H1 (cell line): Measurements from ENCODE around the gene PCDHGB5. TPM values are rescaled to one million over a fixed set of nuclear protein-coding genes. Genes with fewer than 3 reads are reported as not detected.

Experiments used
- CTCF ChIA-PET: fragments of 300-600 bp; sonication (Branson Sonifier 250); formaldehyde crosslinking; loops from one replicate; lab custom pipeline; 2021; ENCODE audit not compliant: partially characterized antibody; lab: Charles Lee
- POLR2A ChIA-PET: fragments of 300-600 bp; sonication (Branson Sonifier 250); formaldehyde crosslinking; loops from one replicate; lab custom pipeline; 2021; ENCODE audit warnings: inconsistent platforms; ENCODE audit not compliant: partially characterized antibody; lab: Charles Lee
- DNase-seq, 2 experiments: peaks; one replicate each; pipeline versions ENCODE4 v3.0.0 to v3.0.0-alpha.2; 2010 to 2022; ENCODE audit warnings: low spot score in 2 of 2, low read depth in 1 of 2, mixed read lengths in 1 of 2
- FAIRE-seq: peaks from 2 replicates; lab custom pipeline; 2011; peaks lifted over from hg19 to GRCh38; lab: Jason Lieb, UNC
- H2AFZ ChIP-seq: 2 replicates; pipeline ENCODE4 v1.8.1; 2012; ENCODE audit warnings: low read length, inconsistent platforms
- H2AK5ac ChIP-seq: 2 replicates; pipeline ENCODE4 v1.6.1; 2013; ENCODE audit warnings: low read depth, low read length
- H2BK120ac ChIP-seq: replicated peaks from 2 replicates; pipeline ENCODE3; 2013; ENCODE audit warnings: low read depth, low read length, inconsistent platforms
- H2BK12ac ChIP-seq: 2 replicates; pipeline ENCODE4 v1.6.1; 2013; ENCODE audit warnings: low read depth, low read length
- H2BK15ac ChIP-seq: 2 replicates; pipeline ENCODE4 v1.6.1; 2013; ENCODE audit warnings: low read length
- H2BK20ac ChIP-seq: 2 replicates; pipeline ENCODE4 v1.6.1; 2013; ENCODE audit warnings: low read length
- H2BK5ac ChIP-seq: 2 replicates; pipeline ENCODE4 v1.6.1; 2013; ENCODE audit warnings: low read depth, low read length
- H3K14ac ChIP-seq: 2 replicates; pipeline ENCODE4 v1.6.1; 2013; ENCODE audit warnings: inconsistent platforms; ENCODE audit not compliant: insufficient read length
- H3K18ac ChIP-seq: 2 replicates; pipeline ENCODE4 v1.6.1; 2013; ENCODE audit warnings: low read length; ENCODE audit errors: extremely low read depth
- H3K23ac ChIP-seq: 2 replicates; pipeline ENCODE4 v1.6.1; 2013; ENCODE audit warnings: inconsistent platforms; ENCODE audit not compliant: insufficient read length
- H3K23me2 ChIP-seq: 2 replicates; pipeline ENCODE4 v1.6.1; 2013; ENCODE audit warnings: low read depth, low read length
- H3K27ac ChIP-seq: 2 replicates; pipeline ENCODE4 v1.6.1; 2011; ENCODE audit warnings: low read depth, low read length, inconsistent platforms
- H3K27me3 ChIP-seq, 4 experiments: replicated peaks in 1 of 4; 1 replicate in 1 of 4; 2 replicates in 3 of 4; pipeline versions ENCODE4 v1.6.1 to v1.8.1; 2011 to 2013; ENCODE audit warnings: low read length in 3 of 4, mild to moderate bottlenecking in 3 of 4, inconsistent platforms in 2 of 4, mixed read lengths in 2 of 4, moderate library complexity in 1 of 4; ENCODE audit not compliant: control insufficient read depth in 3 of 4, insufficient read depth in 3 of 4; ENCODE audit errors: extremely low read depth in 1 of 4
- H3K36me3 ChIP-seq, 4 experiments: 2 replicates each; pipeline versions ENCODE4 v1.6.1 to v1.8.1; 2011 to 2013; ENCODE audit warnings: mild to moderate bottlenecking in 4 of 4, low read length in 3 of 4, moderate library complexity in 2 of 4, control low read depth in 1 of 4, inconsistent platforms in 1 of 4; ENCODE audit not compliant: insufficient read depth in 4 of 4, control insufficient read depth in 2 of 4
- H3K4ac ChIP-seq: replicated peaks from 2 replicates; pipeline ENCODE3; 2013; ENCODE audit warnings: low read length, low read depth, mixed read lengths, inconsistent platforms; ENCODE audit not compliant: insufficient read length
- H3K4me1 ChIP-seq, 4 experiments: replicated peaks in 1 of 4; 1 replicate in 1 of 4; 2 replicates in 3 of 4; pipeline versions ENCODE4 v1.6.1 to v1.8.1; 2011 to 2013; ENCODE audit warnings: low read length in 3 of 4, inconsistent platforms in 2 of 4, mixed read lengths in 1 of 4; ENCODE audit not compliant: insufficient read depth in 4 of 4, control insufficient read depth in 3 of 4
- H3K4me2 ChIP-seq, 2 experiments: 2 replicates each; pipeline versions ENCODE4 v1.6.1 to v1.8.1; 2011 to 2013; ENCODE audit warnings: low read depth in 2 of 2, low read length in 2 of 2, control low read depth in 1 of 2, inconsistent platforms in 1 of 2, mild to moderate bottlenecking in 1 of 2; ENCODE audit not compliant: insufficient read depth in 1 of 2
- H3K4me3 ChIP-seq, 4 experiments: fragments of 200-600, 300-600 bp in 1 of 4; sonication (generic), shearing (Covaris generic), sonication (Bioruptor Twin) in 1 of 4; 2 replicates each; pipeline versions ENCODE4 v1.5.1 to v1.8.1; 2011 to 2016; ENCODE audit warnings: low read length in 4 of 4, low read depth in 3 of 4, control low read depth in 2 of 4, inconsistent platforms in 2 of 4, mild to moderate bottlenecking in 2 of 4, mixed read lengths in 1 of 4, moderate library complexity in 1 of 4; ENCODE audit not compliant: insufficient read depth in 2 of 4; ENCODE audit errors: extremely low read depth in 1 of 4
- H3K56ac ChIP-seq: replicated peaks from 2 replicates; pipeline ENCODE3; 2013; ENCODE audit warnings: low read depth, mild to moderate bottlenecking, mixed read lengths, low read length, inconsistent platforms; ENCODE audit not compliant: insufficient read length
- H3K79me1 ChIP-seq: 2 replicates; pipeline ENCODE4 v1.6.1; 2013; ENCODE audit warnings: low read depth, low read length, control low read depth
- H3K79me2 ChIP-seq, 2 experiments: 2 replicates each; pipeline versions ENCODE4 v1.6.1 to v1.8.1; 2012 to 2013; ENCODE audit warnings: low read length in 2 of 2, mild to moderate bottlenecking in 2 of 2, inconsistent platforms in 1 of 2; ENCODE audit not compliant: insufficient read depth in 2 of 2, control insufficient read depth in 1 of 2
- H3K9ac ChIP-seq, 4 experiments: replicated peaks in 1 of 4; 1 replicate in 1 of 4; 2 replicates in 3 of 4; pipeline versions ENCODE4 v1.6.1 to v1.8.1; 2011 to 2013; ENCODE audit warnings: low read depth in 3 of 4, low read length in 3 of 4, control low read depth in 2 of 4, mild to moderate bottlenecking in 2 of 4, moderate library complexity in 2 of 4, inconsistent platforms in 1 of 4; ENCODE audit errors: extremely low read depth in 1 of 4
- H3K9me3 ChIP-seq, 2 experiments: 2 replicates each; pipeline versions ENCODE4 v1.6.1 to v1.8.1; 2012 to 2013; ENCODE audit warnings: mild to moderate bottlenecking in 2 of 2, moderate library complexity in 2 of 2, control low read depth in 1 of 2, inconsistent platforms in 1 of 2, low read depth in 1 of 2, low read length in 1 of 2, mixed read lengths in 1 of 2; ENCODE audit not compliant: insufficient read depth in 2 of 2
- H4K20me1 ChIP-seq, 2 experiments: replicated peaks in 1 of 2; 2 replicates each; pipeline versions ENCODE3 to v1.8.1; 2011 to 2013; ENCODE audit warnings: inconsistent platforms in 2 of 2, low read length in 2 of 2, mild to moderate bottlenecking in 1 of 2; ENCODE audit not compliant: insufficient read depth in 2 of 2, control insufficient read depth in 1 of 2
- H4K5ac ChIP-seq: 2 replicates; pipeline ENCODE4 v1.6.1; 2013; ENCODE audit warnings: low read length, low read depth, mixed read lengths, inconsistent platforms; ENCODE audit not compliant: insufficient read length
- H4K8ac ChIP-seq: 2 replicates; pipeline ENCODE4 v1.8.0; 2013; ENCODE audit warnings: mild to moderate bottlenecking, moderate library complexity, low read length, inconsistent platforms; ENCODE audit not compliant: insufficient read depth; ENCODE audit errors: extremely low read depth
- H4K91ac ChIP-seq: replicated peaks from 2 replicates; pipeline ENCODE3; 2013; ENCODE audit warnings: low read length, mixed read lengths, inconsistent platforms; ENCODE audit not compliant: insufficient read length
- CHD1 ChIP-seq: IDR thresholded peaks from 2 replicates; pipeline ENCODE4 v1.6.1; 2012; ENCODE audit warnings: low read depth, low read length, improper control_type of control experiment
- JUND ChIP-seq: IDR thresholded peaks from 2 replicates; pipeline ENCODE4 v1.6.1; 2011; ENCODE audit warnings: mild to moderate bottlenecking, improper control_type of control experiment, low read length
- KDM1A ChIP-seq: fragments of 200-600, 300-600 bp; sonication (generic); IDR thresholded peaks from 2 replicates; pipeline ENCODE4 v1.7.1; 2016; ENCODE audit warnings: mild to moderate bottlenecking, low read length, borderline replicate concordance
- NRF1 ChIP-seq: IDR thresholded peaks from 2 replicates; pipeline ENCODE4 v1.6.1; 2011; ENCODE audit warnings: mild to moderate bottlenecking, low read depth, low read length, improper control_type of control experiment
- SAP30 ChIP-seq: fragments of 300-600 bp; sonication (generic); IDR thresholded peaks from 2 replicates; pipeline ENCODE4 v1.7.1; 2012; ENCODE audit warnings: low read length, moderate library complexity, mild to moderate bottlenecking, inconsistent platforms; ENCODE audit not compliant: insufficient read depth, insufficient replicate concordance
- SUZ12 ChIP-seq: fragments of 200-600 bp; sonication (generic); IDR thresholded peaks from 2 replicates; pipeline ENCODE4 v1.6.1; 2012; ENCODE audit warnings: mild to moderate bottlenecking, inconsistent platforms, low read length, moderate library complexity, mixed read lengths
- TBP ChIP-seq: IDR thresholded peaks from 2 replicates; pipeline ENCODE4 v1.6.1; 2011; ENCODE audit warnings: low read depth, low read length, improper control_type of control experiment
- WGBS, 2 experiments: shearing (Covaris generic) in 1 of 2; methylation state at CpG; one replicate each; pipeline versions ENCODE4 v1.1.6 to v1.1.7; 2013 to 2015; ENCODE audit warnings: low lambda C conversion rate in 2 of 2, mixed read lengths in 2 of 2, inconsistent platforms in 1 of 2, low coverage in 1 of 2, missing lambda C conversion rate in 1 of 2; ENCODE audit not compliant: insufficient replicate concordance in 2 of 2, insufficient coverage in 1 of 2, insufficient read length in 1 of 2; ENCODE audit errors: extremely low coverage in 1 of 2, missing lambda C conversion rate in 1 of 2; 5-methylcytosine and 5-hydroxymethylcytosine counted together
- polyA plus RNA-seq, 7 experiments: library from polyadenylated mRNA; depleted of rRNA in 3 of 7; stranded (reverse) in 5 of 7; unstranded in 2 of 7; fragments of >200 nt in 5 of 7; fragments of 200-250 nt in 2 of 7; gene quantifications; 1 replicate in 5 of 7; 2 replicates in 1 of 7; 4 replicates in 1 of 7; pipeline versions ENCODE4 v1.2.1 to v1.2.3, GENCODE V29; 2011 to 2013; ENCODE audit warnings: missing spikeins in 2 of 7, mixed read lengths in 2 of 7
- total RNA-seq: library from RNA; stranded (reverse); fragmentation: NEBNext Ultra II Directional; extraction: Animal tissue kit (Norgen Biotek cat#: 25700); gene quantifications from 2 replicates; pipeline ENCODE4 v1.2.1, GENCODE V29; 2021

PCDHGB5 gene
- total and polyA plus RNA-seq, 2 of the 8 experiments (the other 6 are each of a cell fraction or from before 2014, with no cell fraction given) = 1.1 to 2.6 TPM

DNA sequence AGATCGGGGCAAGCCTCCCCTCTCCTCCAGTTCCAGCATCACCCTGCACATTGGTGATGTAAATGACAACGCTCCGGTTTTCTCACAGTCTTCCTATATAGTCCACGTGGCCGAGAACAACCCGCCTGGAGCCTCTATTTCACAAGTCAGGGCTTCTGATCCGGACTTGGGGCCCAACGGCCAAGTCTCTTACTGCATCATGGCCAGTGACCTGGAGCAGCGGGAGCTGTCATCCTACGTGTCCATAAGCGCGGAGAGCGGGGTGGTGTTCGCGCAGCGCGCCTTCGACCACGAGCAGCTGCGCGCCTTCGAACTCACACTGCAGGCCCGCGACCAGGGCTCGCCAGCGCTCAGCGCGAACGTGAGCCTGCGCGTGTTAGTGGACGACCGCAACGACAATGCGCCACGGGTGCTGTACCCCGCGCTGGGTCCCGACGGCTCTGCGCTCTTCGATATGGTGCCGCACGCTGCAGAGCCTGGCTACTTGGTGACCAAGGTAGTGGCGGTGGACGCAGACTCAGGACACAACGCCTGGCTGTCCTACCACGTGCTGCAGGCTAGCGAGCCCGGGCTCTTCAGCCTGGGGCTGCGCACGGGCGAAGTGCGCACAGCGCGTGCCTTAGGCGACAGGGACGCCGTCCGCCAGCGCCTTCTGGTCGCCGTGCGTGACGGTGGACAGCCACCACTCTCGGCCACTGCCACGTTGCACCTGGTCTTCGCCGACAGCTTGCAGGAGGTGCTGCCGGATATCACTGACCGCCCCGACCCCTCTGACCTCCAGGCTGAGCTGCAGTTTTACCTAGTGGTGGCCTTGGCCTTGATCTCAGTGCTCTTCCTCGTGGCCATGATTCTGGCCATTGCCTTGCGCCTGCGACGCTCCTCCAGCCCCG is 8.3 kb upstream of the PCDHGB5 start:
- CTCF ChIA-PET = interaction anchor here (0.8 to 8.7 kb wide), 24 partner anchors 11 to 207 kb away, joined by 3 to 68 read pairs (median 7); partner anchors contain the start of genes PCDHB10, PCDHB15, PCDHB16 and PCDHGA10

More for the DNA sequence above, 8.3 kb upstream of the PCDHGB5 start:
- FAIRE-seq = no peak
- Histone ChIP-seq H3K18ac (no peak overlapping the region), H2BK15ac (no peak overlapping the region), H3K27ac (no peak overlapping the region), H3K4me1 (no peaks in the 10 kb centered on the region), H2BK120ac (no peak overlapping the region), H3K4ac (no peak overlapping the region), H3K9me3 (peaks cover 46 to 54% of the 10 kb centered on the region in 2 experiments), H3K36me3 (peaks cover 3 to 29% (median 14%) of the 10 kb centered on the region in 4 experiments; a peak in 7 of 8 replicates), H2BK20ac (no peak overlapping the region), H2AFZ (no peak overlapping the region), H3K56ac (no peak overlapping the region), H3K4me2 (no peak overlapping the region; a peak in 1 of 4 replicates), H3K23me2 (no peaks in the 10 kb centered on the region; the same call in 1 of the 2 replicates), H3K79me2 (no peaks in the 10 kb centered on the region), H3K27me3 (no peaks in the 10 kb centered on the region; a peak in 1 of 7 replicates), H3K79me1 (no peaks in the 10 kb centered on the region), H2BK12ac (no peak overlapping the region), H2BK5ac (no peak overlapping the region), H4K5ac (no peak overlapping the region), H4K20me1 (no peaks in the 10 kb centered on the region), H3K23ac (no peak overlapping the region), H3K14ac (no peak overlapping the region), H3K4me3 (0 out of 8 replicates have a peak overlapping the region, but pooled peaks of 1 of the 4 experiments have one; percentile 36), H3K9ac (no peak overlapping the region), H4K91ac (no peak overlapping the region), H2AK5ac (no peak overlapping the region), H4K8ac (no peak overlapping the region; the same call in none of the 2 replicates)
- POLR2A ChIA-PET = interaction anchor here (1.0 kb wide), 1 partner anchor 124 kb away, joined by 3 read pairs; no protein-coding TSS in a partner anchor
- TF ChIP-seq JUND (no peak), NRF1 (no peak), SUZ12 (no peak), KDM1A (no peak), TBP (no peak), CHD1 (no peak), SAP30 (no peak)
- 95% methylated on average over 62 of the region's 77 CpGs; no CpG with 5 or more reads in 1 of the 2 experiments for WGBS, 2 experiments
- DNase-seq = no peak
